ENCODE data around the gene SKIC2.

The SKIC2 gene

GRCh38 chr6:31945507-31946369 is 13.2 kb upstream of the SKIC2 start, which contains the start of gene CFB:
CFB (plus strand) TSS chr6:31946095; CDS start chr6:31946222, 127 bp downstream.
- DNase-seq (ENCODE audit: low spot score): peak; percentile 17

GRCh38 chr6:31946370-31946885 is 12.5 kb upstream of the SKIC2 start:
- DNase-seq (ENCODE audit: low spot score): no peak

- no peak for DNase-seq (ENCODE audit: low spot score)
Measured at GRCh38 chr6:31947070-31947675, 11.8 kb upstream of the SKIC2 start.

- DNase-seq (ENCODE audit: low spot score): no peak
Measured at GRCh38 chr6:31947864-31948263, 11.1 kb upstream of the SKIC2 start.

GRCh38 chr6:31948306-31948705 is 10.7 kb upstream of the SKIC2 start:
- DNase-seq (ENCODE audit: low spot score): no peak

- DNase-seq (ENCODE audit: low spot score): no peak
Measured at GRCh38 chr6:31948753-31949413, 10.1 kb upstream of the SKIC2 start.

GRCh38 chr6:31949926-31950548 is 8.9 kb upstream of the SKIC2 start:
- no peak for DNase-seq (ENCODE audit: low spot score)

- DNase-seq (ENCODE audit: low spot score): peak; percentile 66
Measured at GRCh38 chr6:31952140-31952805, 6.7 kb upstream of the SKIC2 start.

GRCh38 chr6:31952890-31953289 is 6.1 kb upstream of the SKIC2 start:
- no peak for DNase-seq (ENCODE audit: low spot score)

GRCh38 chr6:31954511-31954910 is 4.5 kb upstream of the SKIC2 start:
- DNase-seq (ENCODE audit: low spot score): no peak

GRCh38 chr6:31956796-31957195 is 2.2 kb upstream of the SKIC2 start:
- DNase-seq (ENCODE audit: low spot score): no peak

- DNase-seq (ENCODE audit: low spot score): no peak
Measured at GRCh38 chr6:31958412-31958740, 599 bp upstream of the SKIC2 start.

- no peak for DNase-seq (ENCODE audit: low spot score)
Measured at GRCh38 chr6:31961616-31962015, 2.6 kb downstream of the SKIC2 start.

- DNase-seq (ENCODE audit: low spot score): no peak
Measured at GRCh38 chr6:31963921-31964320, 4.9 kb downstream of the SKIC2 start.

GRCh38 chr6:31965700-31966099 is 6.7 kb downstream of the SKIC2 start:
- no peak for DNase-seq (ENCODE audit: low spot score)

- no peak for DNase-seq (ENCODE audit: low spot score)
Measured at GRCh38 chr6:31966506-31966905, 7.5 kb downstream of the SKIC2 start.

GRCh38 chr6:31966997-31967925 is 8.3 kb downstream of the SKIC2 start:
- DNase-seq (ENCODE audit: low spot score): no peak

GRCh38 chr6:31967926-31968320 is 8.9 kb downstream of the SKIC2 start:
- no peak for DNase-seq (ENCODE audit: low spot score)

- no peak for DNase-seq (ENCODE audit: low spot score)
Measured at GRCh38 chr6:31968326-31968725, 9.4 kb downstream of the SKIC2 start.

- no peak for DNase-seq (ENCODE audit: low spot score)
Measured at GRCh38 chr6:31968791-31969711, 10.1 kb downstream of the SKIC2 start.

Data from Ammon's horn (tissue), 1 donor.